Measurements from ENCODE around the gene THAP4.
"Not testable (repeated sequence)": the region's sequence is repeated elsewhere in the genome, so short reads cannot be mapped to it uniquely, and the experiment has no call there.

The THAP4 gene

DNA sequence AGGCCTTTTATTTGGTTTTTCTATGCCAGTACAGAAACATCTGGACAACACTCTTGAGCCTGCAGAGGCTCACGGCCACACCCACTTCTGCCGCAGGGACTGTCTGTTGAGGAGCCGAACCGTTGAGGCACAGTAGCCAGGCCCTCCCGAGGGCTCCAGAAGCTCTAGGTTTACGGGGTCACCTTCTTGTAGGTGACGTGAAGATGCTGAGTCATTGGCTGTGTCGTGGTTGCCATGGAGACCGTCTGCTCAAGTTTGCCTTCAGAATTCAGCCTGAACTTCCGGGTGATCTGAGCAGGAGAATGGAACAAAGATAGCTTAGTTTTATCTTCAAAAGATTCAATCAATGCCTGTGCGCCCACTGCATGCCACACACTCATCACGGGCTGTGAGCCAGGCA lies 52.5 kb downstream of the THAP4 start:
- peaks cover 3% of the 10 kb centered on the region for H3K9me3 ChIP-seq (ENCODE audit: control insufficient read depth, low read length)
- WGBS, 2 experiments, result 91 to 92% methylated on average over 12 of the region's 12 CpGs
- no peak overlapping the region for H3K27ac ChIP-seq (ENCODE audit: insufficient read depth, low read depth, low read length, poor library complexity, severe bottlenecking)
- H3K4me1 ChIP-seq (ENCODE audit: control insufficient read depth, insufficient read depth, low read length), result no peaks in the 10 kb centered on the region
- no peak overlapping the region for H3K4me3 ChIP-seq (ENCODE audit: insufficient read depth, low read depth, low read length)
- peaks cover 28% of the 10 kb centered on the region for H3K36me3 ChIP-seq (ENCODE audit: control insufficient read depth, insufficient read depth, low read length)
- H3K27me3 ChIP-seq (ENCODE audit: control insufficient read depth, insufficient read depth, low read length, poor library complexity, severe bottlenecking), result no peaks in the 10 kb centered on the region

DNA sequence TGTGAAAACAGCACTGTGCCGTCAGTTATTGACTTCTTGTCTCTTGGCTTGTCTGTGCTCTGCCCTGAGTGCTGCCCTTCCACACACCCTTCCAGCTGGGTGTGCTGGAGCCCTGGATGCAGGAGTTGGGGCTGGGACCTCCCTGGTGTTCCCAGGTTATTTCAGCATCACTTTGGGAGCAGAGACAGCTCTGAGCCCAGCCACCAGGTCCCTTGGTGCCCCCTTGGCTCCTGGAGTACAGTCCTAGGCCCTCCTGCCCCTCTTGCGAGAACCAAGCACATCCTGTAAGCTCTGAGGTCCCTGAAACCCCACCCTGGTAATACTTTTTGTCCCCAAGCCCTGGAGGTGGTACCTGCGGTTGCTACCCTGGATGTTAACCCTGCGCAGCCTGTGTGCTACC lies 54.2 kb downstream of the THAP4 start:
- Histone ChIP-seq H3K27ac (ENCODE audit: insufficient read depth, low read depth, low read length, poor library complexity, severe bottlenecking) (no peak overlapping the region), H3K4me1 (ENCODE audit: control insufficient read depth, insufficient read depth, low read length) (no peaks in the 10 kb centered on the region), H3K4me3 (ENCODE audit: insufficient read depth, low read depth, low read length) (no peak overlapping the region), H3K36me3 (ENCODE audit: control insufficient read depth, insufficient read depth, low read length) (peaks cover 28% of the 10 kb centered on the region), H3K9me3 (ENCODE audit: control insufficient read depth, low read length) (peaks cover 3% of the 10 kb centered on the region), H3K27me3 (ENCODE audit: control insufficient read depth, insufficient read depth, low read length, poor library complexity, severe bottlenecking) (no peaks in the 10 kb centered on the region)
- 95 to 96% methylated on average over 4 of the region's 4 CpGs for WGBS, 2 experiments

GRCh38 chr2:241582328-241582727 lies 54.6 kb downstream of the THAP4 start:
- Histone ChIP-seq H3K27me3 (ENCODE audit: control insufficient read depth, insufficient read depth, low read length, poor library complexity, severe bottlenecking) (no peaks in the 10 kb centered on the region), H3K36me3 (ENCODE audit: control insufficient read depth, insufficient read depth, low read length) (peaks cover 28% of the 10 kb centered on the region), H3K27ac (ENCODE audit: insufficient read depth, low read depth, low read length, poor library complexity, severe bottlenecking) (no peak overlapping the region), H3K9me3 (ENCODE audit: control insufficient read depth, low read length) (peaks cover 3% of the 10 kb centered on the region), H3K4me3 (ENCODE audit: insufficient read depth, low read depth, low read length) (no peak overlapping the region), H3K4me1 (ENCODE audit: control insufficient read depth, insufficient read depth, low read length) (no peaks in the 10 kb centered on the region)
- 94 to 97% methylated on average over 8 of the region's 8 CpGs for WGBS, 2 experiments

- Histone ChIP-seq H3K4me3 (ENCODE audit: insufficient read depth, low read depth, low read length) (no peak overlapping the region), H3K9me3 (ENCODE audit: control insufficient read depth, low read length) (no peaks in the 10 kb centered on the region), H3K27me3 (ENCODE audit: control insufficient read depth, insufficient read depth, low read length, poor library complexity, severe bottlenecking) (no peaks in the 10 kb centered on the region), H3K36me3 (ENCODE audit: control insufficient read depth, insufficient read depth, low read length) (peaks cover 17% of the 10 kb centered on the region), H3K4me1 (ENCODE audit: control insufficient read depth, insufficient read depth, low read length) (no peaks in the 10 kb centered on the region), H3K27ac (ENCODE audit: insufficient read depth, low read depth, low read length, poor library complexity, severe bottlenecking) (no peak overlapping the region)
- 92 to 93% methylated on average over 6 of the region's 7 CpGs for WGBS, 2 experiments
Measured at GRCh38 chr2:241579281-241579680, 57.7 kb downstream of the THAP4 start.

GRCh38 chr2:241577413-241578122 lies 59.4 kb downstream of the THAP4 start:
- 77% methylated on average over 6 to 7 of the region's 9 CpGs for WGBS, 2 experiments
- no peaks in the 10 kb centered on the region for H3K27me3 ChIP-seq (ENCODE audit: control insufficient read depth, insufficient read depth, low read length, poor library complexity, severe bottlenecking)
- no peak overlapping the region for H3K4me3 ChIP-seq (ENCODE audit: insufficient read depth, low read depth, low read length)

GRCh38 chr2:241576293-241576654 lies 60.7 kb downstream of the THAP4 start:
- Histone ChIP-seq H3K9me3 (ENCODE audit: control insufficient read depth, low read length) (no peaks in the 10 kb centered on the region), H3K27me3 (ENCODE audit: control insufficient read depth, insufficient read depth, low read length, poor library complexity, severe bottlenecking) (no peaks in the 10 kb centered on the region), H3K36me3 (ENCODE audit: control insufficient read depth, insufficient read depth, low read length) (no peaks in the 10 kb centered on the region), H3K27ac (ENCODE audit: insufficient read depth, low read depth, low read length, poor library complexity, severe bottlenecking) (no peak overlapping the region), H3K4me1 (ENCODE audit: control insufficient read depth, insufficient read depth, low read length) (no peaks in the 10 kb centered on the region), H3K4me3 (ENCODE audit: insufficient read depth, low read depth, low read length) (no peak overlapping the region)
- 94% methylated on average over 14 of the region's 14 CpGs for WGBS, 2 experiments

More at GRCh38 chr2:241577413-241578122, 59.4 kb downstream of the THAP4 start:
- Histone ChIP-seq H3K9me3 (ENCODE audit: control insufficient read depth, low read length) (no peaks in the 10 kb centered on the region), H3K36me3 (ENCODE audit: control insufficient read depth, insufficient read depth, low read length) (peaks cover 2% of the 10 kb centered on the region), H3K4me1 (ENCODE audit: control insufficient read depth, insufficient read depth, low read length) (no peaks in the 10 kb centered on the region), H3K27ac (ENCODE audit: insufficient read depth, low read depth, low read length, poor library complexity, severe bottlenecking) (no peak overlapping the region)

DNA sequence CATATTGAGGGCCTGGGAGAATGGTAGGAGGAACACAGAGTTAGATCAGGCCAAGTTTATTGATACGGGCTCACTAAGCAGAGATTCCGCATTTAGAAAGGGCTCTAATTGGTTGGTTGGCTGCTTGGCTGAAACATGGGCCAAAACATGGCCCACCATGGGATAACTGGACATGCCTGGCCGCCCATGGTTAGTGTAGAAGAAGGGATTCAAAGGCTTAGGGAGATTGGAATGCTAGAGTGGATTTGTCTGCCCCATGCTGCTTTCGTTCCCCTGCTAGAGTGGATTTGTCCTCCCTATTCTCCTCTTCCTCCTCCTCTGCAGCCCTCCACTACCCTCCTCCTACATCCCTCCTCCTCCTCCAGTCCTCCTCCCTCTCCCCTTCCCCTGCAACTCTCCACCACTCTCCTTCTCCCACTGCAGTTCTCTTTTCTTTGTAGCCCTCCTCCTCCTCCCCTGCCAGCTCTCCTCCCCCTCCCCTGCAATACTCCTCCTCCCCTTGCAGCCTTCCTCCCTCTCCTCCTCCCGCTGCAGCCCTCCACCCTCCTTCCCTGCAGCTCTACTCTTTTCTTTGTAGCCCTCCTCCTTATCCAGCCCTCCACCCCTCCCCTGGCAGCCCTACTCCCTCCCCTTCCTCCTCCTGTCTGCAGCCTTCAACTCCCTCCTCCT lies 61.2 kb downstream of the THAP4 start:
- Histone ChIP-seq H3K4me1 (ENCODE audit: control insufficient read depth, insufficient read depth, low read length) (no peaks in the 10 kb centered on the region), H3K4me3 (ENCODE audit: insufficient read depth, low read depth, low read length) (no peak overlapping the region), H3K27me3 (ENCODE audit: control insufficient read depth, insufficient read depth, low read length, poor library complexity, severe bottlenecking) (no peaks in the 10 kb centered on the region), H3K27ac (ENCODE audit: insufficient read depth, low read depth, low read length, poor library complexity, severe bottlenecking) (no peak overlapping the region), H3K36me3 (ENCODE audit: control insufficient read depth, insufficient read depth, low read length) (no peaks in the 10 kb centered on the region), H3K9me3 (ENCODE audit: control insufficient read depth, low read length) (no peaks in the 10 kb centered on the region)
- 69 to 73% methylated on average over 5 of the region's 5 CpGs for WGBS, 2 experiments

DNA sequence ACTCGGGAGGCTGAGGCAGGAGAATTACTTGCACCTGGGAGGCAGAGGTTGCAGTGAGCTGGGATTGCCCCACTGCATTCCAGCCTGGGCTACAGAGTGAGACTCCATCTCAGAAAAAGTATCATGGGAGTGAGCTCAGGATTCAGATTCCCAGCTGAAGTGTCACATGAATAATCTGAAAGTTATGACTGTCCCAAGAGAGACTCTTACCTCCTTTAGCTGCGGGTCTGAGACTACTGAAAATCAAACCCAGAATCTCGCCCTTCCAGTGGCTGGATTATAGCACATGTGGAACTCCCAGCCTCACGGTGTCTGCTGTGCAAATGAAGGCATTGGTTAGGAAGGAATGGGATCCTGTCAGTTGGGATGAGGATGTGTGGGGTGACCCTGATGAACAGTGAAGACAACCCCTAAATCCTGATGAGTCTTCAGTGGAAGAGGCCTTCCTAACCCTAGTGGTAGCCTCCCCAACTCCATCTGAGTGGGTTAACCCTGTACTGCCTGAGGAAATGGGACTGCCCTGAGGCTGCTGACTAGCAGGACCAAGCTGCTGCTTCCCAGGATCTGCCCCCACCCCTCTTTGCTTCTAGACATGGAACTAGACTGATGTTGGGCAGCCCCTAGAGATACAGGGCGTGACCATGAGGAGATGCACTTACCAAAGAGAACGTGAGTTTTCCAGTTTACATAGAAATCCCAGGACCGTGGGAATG lies 61.9 kb downstream of the THAP4 start:
- H3K36me3 ChIP-seq (ENCODE audit: control insufficient read depth, insufficient read depth, low read length), result no peaks in the 10 kb centered on the region
- H3K27ac ChIP-seq (ENCODE audit: insufficient read depth, low read depth, low read length, poor library complexity, severe bottlenecking), result no peak overlapping the region
- no peak overlapping the region for H3K4me3 ChIP-seq (ENCODE audit: insufficient read depth, low read depth, low read length)
- H3K27me3 ChIP-seq (ENCODE audit: control insufficient read depth, insufficient read depth, low read length, poor library complexity, severe bottlenecking), result no peaks in the 10 kb centered on the region
- H3K9me3 ChIP-seq (ENCODE audit: control insufficient read depth, low read length), result no peaks in the 10 kb centered on the region
- H3K4me1 ChIP-seq (ENCODE audit: control insufficient read depth, insufficient read depth, low read length), result no peaks in the 10 kb centered on the region
- 91 to 92% methylated on average over 7 of the region's 7 CpGs for WGBS, 2 experiments

DNA sequence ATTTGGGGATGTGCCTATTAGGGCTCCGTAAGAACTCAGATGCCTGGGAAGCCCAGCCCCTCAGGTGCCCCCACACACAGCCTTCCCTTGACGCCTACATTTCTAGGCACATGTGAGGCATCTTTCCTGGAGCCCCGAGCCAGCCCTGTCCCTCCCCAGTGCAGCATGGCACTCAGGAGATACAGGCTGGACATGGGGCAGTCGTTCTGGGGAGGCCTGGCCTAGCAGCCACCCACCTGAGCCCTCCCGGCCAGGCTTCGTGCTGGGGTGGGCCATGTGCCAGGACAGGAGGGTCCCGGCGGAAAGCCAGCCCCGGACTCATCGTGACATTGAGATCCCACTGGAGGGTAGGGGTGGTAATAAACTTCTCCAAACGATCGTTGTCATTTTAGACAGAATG lies 63.2 kb downstream of the THAP4 start:
- Histone ChIP-seq H3K4me3 (ENCODE audit: insufficient read depth, low read depth, low read length) (no peak overlapping the region), H3K27ac (ENCODE audit: insufficient read depth, low read depth, low read length, poor library complexity, severe bottlenecking) (no peak overlapping the region), H3K27me3 (ENCODE audit: control insufficient read depth, insufficient read depth, low read length, poor library complexity, severe bottlenecking) (no peaks in the 10 kb centered on the region), H3K4me1 (ENCODE audit: control insufficient read depth, insufficient read depth, low read length) (no peaks in the 10 kb centered on the region), H3K9me3 (ENCODE audit: control insufficient read depth, low read length) (no peaks in the 10 kb centered on the region), H3K36me3 (ENCODE audit: control insufficient read depth, insufficient read depth, low read length) (no peaks in the 10 kb centered on the region)
- 94 to 95% methylated on average over 12 of the region's 12 CpGs for WGBS, 2 experiments

DNA sequence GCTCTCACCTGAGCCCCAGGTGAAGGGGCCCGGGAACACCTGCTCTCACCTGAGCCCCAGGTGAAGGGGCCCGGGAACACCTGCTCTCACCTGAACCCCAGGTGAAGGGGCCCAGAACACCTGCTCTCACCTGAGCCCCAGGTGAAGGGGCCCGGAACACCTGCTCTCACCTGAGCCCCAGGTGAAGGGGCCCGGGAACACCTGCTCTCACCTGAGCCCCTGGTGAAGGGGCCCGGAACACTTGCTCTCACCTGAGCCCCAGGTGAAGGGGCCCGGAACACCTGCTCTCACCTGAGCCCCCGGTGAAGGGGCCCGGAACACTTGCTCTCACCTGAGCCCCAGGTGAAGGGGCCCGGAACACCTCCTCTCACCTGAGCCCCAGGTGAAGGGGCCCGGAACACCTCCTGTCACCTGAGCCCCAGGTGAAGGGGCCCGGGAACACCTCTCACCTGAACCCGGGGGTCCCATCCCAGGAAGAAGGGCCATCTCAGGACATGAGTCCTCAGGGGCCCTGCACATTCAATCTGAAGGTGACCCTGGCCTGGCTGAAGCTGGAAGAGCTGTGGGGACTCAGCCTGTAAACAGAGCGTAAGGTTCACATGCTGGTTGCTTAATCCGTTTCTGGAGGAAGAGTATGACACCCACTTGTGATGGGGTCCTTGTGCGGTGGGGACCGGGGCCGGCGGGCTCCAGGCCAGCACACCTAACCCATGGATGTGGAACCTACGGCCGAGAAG lies 63.9 kb downstream of the THAP4 start:
- not testable (repeated sequence) for H3K27me3 ChIP-seq (ENCODE audit: control insufficient read depth, insufficient read depth, low read length, poor library complexity, severe bottlenecking); H3K36me3 ChIP-seq (ENCODE audit: control insufficient read depth, insufficient read depth, low read length); H3K9me3 ChIP-seq (ENCODE audit: control insufficient read depth, low read length); H3K4me3 ChIP-seq (ENCODE audit: insufficient read depth, low read depth, low read length); H3K4me1 ChIP-seq (ENCODE audit: control insufficient read depth, insufficient read depth, low read length); H3K27ac ChIP-seq (ENCODE audit: insufficient read depth, low read depth, low read length, poor library complexity, severe bottlenecking)
- WGBS, 2 experiments, result 94% methylated on average over 20 of the region's 20 CpGs

All from ectodermal cell (in vitro differentiated cells).